Vagina (tissue), 2 donors: ENCODE data around the gene CSH2.

Experiments
- CTCF ChIP-seq, 3 experiments: fragments of 450-650 bp in 2 of 3; fragments of 200-600 bp in 1 of 3; sonication (generic) in 1 of 3; IDR thresholded peaks; one replicate each; pipeline ENCODE4 v1.5.1; 2017 to 2019; ENCODE audit warnings: antibody characterized with exemption in 3 of 3, mild to moderate bottlenecking in 2 of 3, moderate library complexity in 2 of 3
- POLR2A ChIP-seq, 2 donors: fragments of 450-650 bp; IDR thresholded peaks; one replicate each; pipeline ENCODE4 v1.6.1; 2017; ENCODE audit warnings: antibody characterized with exemption in 2 of 2, mild to moderate bottlenecking in 2 of 2, moderate library complexity in 2 of 2

GRCh38 chr17:63859257-63859656 is 14.2 kb downstream of the CSH2 start:
- TF ChIP-seq POLR2A (IDR thresholded peaks at IDR 0.05) (no peak), CTCF (IDR thresholded peaks at IDR 0.05) (no peak)
